Measurements from ENCODE around the gene ZNF784. TPM values are rescaled to one million over a fixed set of nuclear protein-coding genes. Genes with fewer than 3 reads are reported as not detected.
A peak's percentile ranks its signal among the peaks of the same experiment; 100 is the strongest.

The ZNF784 gene
- polyA plus RNA-seq, 2 of the 4 experiments (the other 2 are of a cell fraction): 3.5 to 6.6 TPM

DNA sequence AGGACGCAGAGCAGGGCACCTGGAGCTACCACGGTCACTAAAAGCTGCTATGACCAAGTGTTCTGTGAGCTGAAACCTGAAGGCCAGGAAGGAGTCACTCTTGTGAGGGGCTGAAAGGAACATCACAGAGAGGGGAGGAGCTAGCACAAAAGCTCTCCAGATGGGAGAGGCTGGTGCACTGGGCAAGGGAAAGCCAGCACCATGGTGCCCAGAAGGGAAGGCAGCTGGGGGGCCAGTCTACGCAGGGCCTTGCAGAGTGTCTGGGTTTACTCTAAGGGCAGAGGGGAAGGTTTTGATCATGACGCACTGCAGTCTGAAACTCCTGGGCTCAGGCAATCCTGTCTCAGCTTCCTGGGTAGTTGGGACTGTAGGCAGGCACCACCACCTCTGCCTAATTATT lies 12.4 kb upstream of the ZNF784 start:
- Histone ChIP-seq H3K4me2 (peak overlapping the region; percentile 99), H3K27ac (no peak overlapping the region), H3K9me3 (no peaks in the 10 kb centered on the region), H3K4me1 (peaks cover 22% of the 10 kb centered on the region), H3K4me3 (no peak overlapping the region)
- ATAC-seq: no peak
- POLR2A ChIA-PET: interaction anchor here (1.2 to 3.4 kb wide), 4 partner anchors 11 to 38 kb away, joined by 5 to 20 read pairs (median 7); partner anchors contain the start of genes CCDC106, FIZ1, U2AF2 and ZNF784
- TF ChIP-seq CHD4 (IDR thresholded peaks at IDR 0.05; ENCODE audit: borderline replicate concordance) (no peak), GATA3 (IDR thresholded peaks at IDR 0.05; ENCODE audit: borderline replicate concordance) (no peak), FOXS1 (CRISPR knock-in tag; IDR thresholded peaks at IDR 0.05) (no peak), RCOR1 (IDR thresholded peaks at IDR 0.05; ENCODE audit: low read depth, low read length) (no peak), ZC3H11A (IDR thresholded peaks at IDR 0.05) (no peak), ESRRA (IDR thresholded peaks at IDR 0.05; ENCODE audit: borderline replicate concordance, low read length) (no peak), BHLHE40 (IDR thresholded peaks at IDR 0.05; ENCODE audit: low read depth, low read length) (no peak), CBX8 (IDR thresholded peaks at IDR 0.05) (no peak), POLR2A (IDR thresholded peaks at IDR 0.05; ENCODE audit: low read length) (no peak), RARB (CRISPR knock-in tag; IDR thresholded peaks at IDR 0.05) (no peak), RAD21 (conservative IDR thresholded peaks at IDR 0.05 in 1 of 2, IDR thresholded peaks at IDR 0.05 in 1 of 2) (no peak)
- TF ChIP-seq, protein P1, sequence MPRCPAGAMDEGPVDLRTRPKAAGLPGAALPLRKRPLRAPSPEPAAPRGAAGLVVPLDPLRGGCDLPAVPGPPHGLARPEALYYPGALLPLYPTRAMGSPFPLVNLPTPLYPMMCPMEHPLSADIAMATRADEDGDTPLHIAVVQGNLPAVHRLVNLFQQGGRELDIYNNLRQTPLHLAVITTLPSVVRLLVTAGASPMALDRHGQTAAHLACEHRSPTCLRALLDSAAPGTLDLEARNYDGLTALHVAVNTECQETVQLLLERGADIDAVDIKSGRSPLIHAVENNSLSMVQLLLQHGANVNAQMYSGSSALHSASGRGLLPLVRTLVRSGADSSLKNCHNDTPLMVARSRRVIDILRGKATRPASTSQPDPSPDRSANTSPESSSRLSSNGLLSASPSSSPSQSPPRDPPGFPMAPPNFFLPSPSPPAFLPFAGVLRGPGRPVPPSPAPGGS (IDR thresholded peaks at IDR 0.05): no peak
- TF ChIP-seq, protein P2, sequence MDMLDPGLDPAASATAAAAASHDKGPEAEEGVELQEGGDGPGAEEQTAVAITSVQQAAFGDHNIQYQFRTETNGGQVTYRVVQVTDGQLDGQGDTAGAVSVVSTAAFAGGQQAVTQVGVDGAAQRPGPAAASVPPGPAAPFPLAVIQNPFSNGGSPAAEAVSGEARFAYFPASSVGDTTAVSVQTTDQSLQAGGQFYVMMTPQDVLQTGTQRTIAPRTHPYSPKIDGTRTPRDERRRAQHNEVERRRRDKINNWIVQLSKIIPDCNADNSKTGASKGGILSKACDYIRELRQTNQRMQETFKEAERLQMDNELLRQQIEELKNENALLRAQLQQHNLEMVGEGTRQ (IDR thresholded peaks at IDR 0.05): no peak
- TF ChIP-seq, protein P3, sequence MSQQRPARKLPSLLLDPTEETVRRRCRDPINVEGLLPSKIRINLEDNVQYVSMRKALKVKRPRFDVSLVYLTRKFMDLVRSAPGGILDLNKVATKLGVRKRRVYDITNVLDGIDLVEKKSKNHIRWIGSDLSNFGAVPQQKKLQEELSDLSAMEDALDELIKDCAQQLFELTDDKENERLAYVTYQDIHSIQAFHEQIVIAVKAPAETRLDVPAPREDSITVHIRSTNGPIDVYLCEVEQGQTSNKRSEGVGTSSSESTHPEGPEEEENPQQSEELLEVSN (IDR thresholded peaks at IDR 0.05; ENCODE audit: borderline replicate concordance, low read depth): no peak
- TF ChIP-seq, protein P4, sequence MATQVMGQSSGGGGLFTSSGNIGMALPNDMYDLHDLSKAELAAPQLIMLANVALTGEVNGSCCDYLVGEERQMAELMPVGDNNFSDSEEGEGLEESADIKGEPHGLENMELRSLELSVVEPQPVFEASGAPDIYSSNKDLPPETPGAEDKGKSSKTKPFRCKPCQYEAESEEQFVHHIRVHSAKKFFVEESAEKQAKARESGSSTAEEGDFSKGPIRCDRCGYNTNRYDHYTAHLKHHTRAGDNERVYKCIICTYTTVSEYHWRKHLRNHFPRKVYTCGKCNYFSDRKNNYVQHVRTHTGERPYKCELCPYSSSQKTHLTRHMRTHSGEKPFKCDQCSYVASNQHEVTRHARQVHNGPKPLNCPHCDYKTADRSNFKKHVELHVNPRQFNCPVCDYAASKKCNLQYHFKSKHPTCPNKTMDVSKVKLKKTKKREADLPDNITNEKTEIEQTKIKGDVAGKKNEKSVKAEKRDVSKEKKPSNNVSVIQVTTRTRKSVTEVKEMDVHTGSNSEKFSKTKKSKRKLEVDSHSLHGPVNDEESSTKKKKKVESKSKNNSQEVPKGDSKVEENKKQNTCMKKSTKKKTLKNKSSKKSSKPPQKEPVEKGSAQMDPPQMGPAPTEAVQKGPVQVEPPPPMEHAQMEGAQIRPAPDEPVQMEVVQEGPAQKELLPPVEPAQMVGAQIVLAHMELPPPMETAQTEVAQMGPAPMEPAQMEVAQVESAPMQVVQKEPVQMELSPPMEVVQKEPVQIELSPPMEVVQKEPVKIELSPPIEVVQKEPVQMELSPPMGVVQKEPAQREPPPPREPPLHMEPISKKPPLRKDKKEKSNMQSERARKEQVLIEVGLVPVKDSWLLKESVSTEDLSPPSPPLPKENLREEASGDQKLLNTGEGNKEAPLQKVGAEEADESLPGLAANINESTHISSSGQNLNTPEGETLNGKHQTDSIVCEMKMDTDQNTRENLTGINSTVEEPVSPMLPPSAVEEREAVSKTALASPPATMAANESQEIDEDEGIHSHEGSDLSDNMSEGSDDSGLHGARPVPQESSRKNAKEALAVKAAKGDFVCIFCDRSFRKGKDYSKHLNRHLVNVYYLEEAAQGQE (IDR thresholded peaks at IDR 0.05): no peak
- TF ChIP-seq, protein P5, sequence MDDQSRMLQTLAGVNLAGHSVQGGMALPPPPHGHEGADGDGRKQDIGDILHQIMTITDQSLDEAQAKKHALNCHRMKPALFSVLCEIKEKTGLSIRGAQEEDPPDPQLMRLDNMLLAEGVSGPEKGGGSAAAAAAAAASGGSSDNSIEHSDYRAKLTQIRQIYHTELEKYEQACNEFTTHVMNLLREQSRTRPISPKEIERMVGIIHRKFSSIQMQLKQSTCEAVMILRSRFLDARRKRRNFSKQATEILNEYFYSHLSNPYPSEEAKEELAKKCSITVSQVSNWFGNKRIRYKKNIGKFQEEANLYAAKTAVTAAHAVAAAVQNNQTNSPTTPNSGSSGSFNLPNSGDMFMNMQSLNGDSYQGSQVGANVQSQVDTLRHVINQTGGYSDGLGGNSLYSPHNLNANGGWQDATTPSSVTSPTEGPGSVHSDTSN (IDR thresholded peaks at IDR 0.05): no peak
- CTCF ChIA-PET: interaction anchor here (1.1 to 24.9 kb wide), 10 partner anchors 9 to 697 kb away, joined by 3 to 363 read pairs (median 10); partner anchors contain the start of genes CCDC106 and ZNF865
- no peak for FAIRE-seq
- DNase-seq (ENCODE audit: low read depth in 1 of 2, low spot score in 1 of 2): no peak
- 87% methylated on average over 4 of the region's 4 CpGs for WGBS (ENCODE audit: missing lambda C conversion rate)

DNA sequence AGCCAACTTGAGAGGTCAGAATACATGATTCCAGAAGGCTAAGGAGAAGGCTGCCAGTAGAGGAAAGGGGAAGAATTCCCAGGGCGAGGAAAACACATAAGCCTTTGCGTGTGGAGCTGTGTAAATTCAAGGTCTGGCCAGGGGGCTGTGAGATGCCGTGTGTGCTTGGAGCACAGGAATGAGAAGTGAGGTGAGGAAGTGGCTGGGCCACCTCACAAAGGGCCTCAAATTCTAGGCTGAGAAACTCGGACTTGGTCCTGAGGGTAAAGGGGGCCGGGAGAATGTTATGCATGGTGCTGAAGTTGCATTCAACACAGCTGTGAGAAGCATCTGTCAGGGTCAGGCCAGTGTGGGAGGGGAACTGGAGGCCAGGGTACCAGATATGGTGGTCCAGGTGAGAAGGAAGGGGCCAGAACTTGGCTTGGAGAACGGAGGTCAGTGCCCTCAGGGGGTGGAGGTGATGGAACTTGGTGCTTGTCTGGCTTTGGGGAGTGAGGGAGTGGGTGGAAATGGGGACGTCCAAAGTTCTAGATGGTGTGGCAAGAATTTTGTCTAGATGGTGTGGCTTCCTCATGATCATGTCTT lies 11.6 kb upstream of the ZNF784 start:
- Histone ChIP-seq H3K27ac (peak overlapping the region; percentile 88 to 94; a peak in 5 of 6 replicates), H3K4me2 (peak overlapping the region; percentile 99), H3K4me1 (peaks cover 23% of the 10 kb centered on the region), H3K4me3 (peak overlapping the region; percentile 76), H3K9me3 (no peaks in the 10 kb centered on the region)
- WGBS (ENCODE audit: missing lambda C conversion rate): 46% methylated on average over 7 of the region's 7 CpGs
- TF ChIP-seq, protein P5 (IDR thresholded peaks at IDR 0.05): no peak
- TF ChIP-seq MAFK (IDR thresholded peaks at IDR 0.05; ENCODE audit: partially characterized antibody) (no peak), SREBF2 (IDR thresholded peaks at IDR 0.05) (no peak), NPAS2 (CRISPR knock-in tag; IDR thresholded peaks at IDR 0.05; ENCODE audit: borderline replicate concordance) (no peak), RCOR1 (IDR thresholded peaks at IDR 0.05; ENCODE audit: low read depth, low read length) (no peak), ZFP36 (IDR thresholded peaks at IDR 0.05; ENCODE audit: borderline replicate concordance, partially characterized antibody) (no peak)
- TF ChIP-seq, protein P4 (IDR thresholded peaks at IDR 0.05): no peak
- TF ChIP-seq, protein P6, sequence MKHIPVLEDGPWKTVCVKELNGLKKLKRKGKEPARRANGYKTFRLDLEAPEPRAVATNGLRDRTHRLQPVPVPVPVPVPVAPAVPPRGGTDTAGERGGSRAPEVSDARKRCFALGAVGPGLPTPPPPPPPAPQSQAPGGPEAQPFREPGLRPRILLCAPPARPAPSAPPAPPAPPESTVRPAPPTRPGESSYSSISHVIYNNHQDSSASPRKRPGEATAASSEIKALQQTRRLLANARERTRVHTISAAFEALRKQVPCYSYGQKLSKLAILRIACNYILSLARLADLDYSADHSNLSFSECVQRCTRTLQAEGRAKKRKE (CRISPR knock-in tag; IDR thresholded peaks at IDR 0.05; ENCODE audit: low read depth): no peak
- POLR2A ChIA-PET: interaction anchor here (0.6 to 3.4 kb wide), 5 partner anchors 11 to 37 kb away, joined by 3 to 20 read pairs (median 6); partner anchors contain the start of genes CCDC106, FIZ1, U2AF2 and ZNF784
- DNase-seq (ENCODE audit: low read depth in 1 of 2, low spot score in 1 of 2) (no peak), ATAC-seq (no peak), FAIRE-seq (no peak)
- CTCF ChIA-PET: interaction anchor here (1.6 to 24.9 kb wide), 6 partner anchors 10 to 475 kb away, joined by 3 to 363 read pairs (median 26); partner anchors contain the start of genes CCDC106 and ZNF865

Data from A549 (cell line).